HCT116 (cell line): Measurements from ENCODE around the gene PKN1. TPM values are rescaled to one million over a fixed set of nuclear protein-coding genes. Genes with fewer than 3 reads are reported as not detected.

Source experiments
- ATAC-seq: fragments of 200-7000 bp; cut with Tn5 transposase; 2 replicates; pipeline ENCODE4 v1.9.1; 2020; ENCODE audit warnings: mild to moderate bottlenecking, moderate library complexity
- BruUV-seq: library from RNA; stranded (reverse); fragments of 400-500 nt; replicated peaks from 2 replicates; lab custom pipeline; 2021; lab: Mats Ljungman, UMichigan
- CTCF ChIA-PET: fragments of 300-600 bp; sonication (Branson Sonifier 250); formaldehyde crosslinking; loops from one replicate; lab custom pipeline; 2021; ENCODE audit warnings: antibody characterized with exemption; lab: Charles Lee
- POLR2A ChIA-PET: fragments of 300-600, 350-600 bp; sonication (Branson Sonifier 250); formaldehyde crosslinking; loops from one replicate; lab custom pipeline; 2021; ENCODE audit warnings: antibody characterized with exemption; lab: Charles Lee
- RAD21 ChIA-PET, 2 experiments: fragments of 300-600 bp; sonication (Branson Sonifier 250); formaldehyde crosslinking; loops; one replicate each; lab custom pipeline; 2023; ENCODE audit warnings: low total read pairs in 2 of 2; ENCODE audit not compliant: uncharacterized antibody in 2 of 2, unreplicated experiment in 2 of 2, low non-redundant PET in 1 of 2; lab: Charles Lee
- DNase-seq: peaks from one replicate; pipeline ENCODE4 v3.0.0-alpha.2; 2010; ENCODE audit warnings: low read depth, low spot score
- H2AFZ ChIP-seq: fragments of 200-600 bp; shearing (Covaris generic), sonication (generic); 2 replicates; pipeline ENCODE4 v1.6.1; 2017; ENCODE audit warnings: low read depth, mixed run types, mixed read lengths, antibody characterized with exemption, low read length; ENCODE audit not compliant: poor library complexity, severe bottlenecking
- H3K27ac ChIP-seq: 2 replicates; pipeline ENCODE4 v1.5.1; 2012; ENCODE audit warnings: low read depth, low read length
- H3K27me3 ChIP-seq: fragments of 200-600 bp; sonication (generic); 2 replicates; pipeline ENCODE4 v1.6.1; 2016; ENCODE audit warnings: mixed run types, low read length, mixed read lengths; ENCODE audit not compliant: insufficient read depth
- H3K36me3 ChIP-seq, 2 experiments: fragments of 200-500 bp in 1 of 2; fragments of 200-600 bp in 1 of 2; sonication (Bioruptor generic) in 1 of 2; sonication (generic) in 1 of 2; 2 replicates each; pipeline versions ENCODE4 v1.5.1 to v1.6.1; 2014 to 2016; ENCODE audit warnings: low read length in 2 of 2, inconsistent platforms in 1 of 2, mixed read lengths in 1 of 2, mixed run types in 1 of 2; ENCODE audit not compliant: insufficient read depth in 2 of 2, control insufficient read depth in 1 of 2
- H3K4me1 ChIP-seq, 2 experiments: fragments of 200-600 bp in 1 of 2; sonication (generic) in 1 of 2; 2 replicates each; pipeline versions ENCODE4 v1.5.1 to v1.6.1; 2012 to 2017; ENCODE audit warnings: low read length in 2 of 2, inconsistent platforms in 1 of 2, mild to moderate bottlenecking in 1 of 2, mixed read lengths in 1 of 2, mixed run types in 1 of 2, moderate library complexity in 1 of 2; ENCODE audit not compliant: insufficient read depth in 2 of 2, control insufficient read depth in 1 of 2
- H3K4me2 ChIP-seq: fragments of 200-600 bp; sonication (generic); 2 replicates; pipeline ENCODE4 v1.6.1; 2017; ENCODE audit warnings: mixed run types, low read length, mixed read lengths
- H3K4me3 ChIP-seq, 2 experiments: fragments of 200-600 bp in 1 of 2; sonication (generic) in 1 of 2; replicated peaks in 1 of 2; 2 replicates each; pipeline ENCODE4 v1.5.1; 2011 to 2016; ENCODE audit warnings: low read length in 2 of 2, control low read depth in 1 of 2, low read depth in 1 of 2, mild to moderate bottlenecking in 1 of 2, mixed read lengths in 1 of 2, mixed run types in 1 of 2
- H3K79me2 ChIP-seq: fragments of 200-600 bp; sonication (generic); 2 replicates; pipeline ENCODE4 v1.6.1; 2017; ENCODE audit warnings: mild to moderate bottlenecking, mixed run types, low read length, moderate library complexity, mixed read lengths; ENCODE audit not compliant: insufficient read depth
- H3K9ac ChIP-seq: fragments of 200-600 bp; sonication (generic); 2 replicates; pipeline ENCODE4 v1.6.1; 2016; ENCODE audit warnings: low read length, mixed read lengths
- H3K9me2 ChIP-seq: fragments of 200-600 bp; sonication (generic), shearing (Covaris generic); 2 replicates; pipeline ENCODE4 v1.6.1; 2017; ENCODE audit warnings: mixed run types, mild to moderate bottlenecking, moderate library complexity; ENCODE audit not compliant: insufficient read depth
- H3K9me3 ChIP-seq, 2 experiments: fragments of 200-500 bp in 1 of 2; fragments of 200-600 bp in 1 of 2; sonication (Bioruptor generic) in 1 of 2; sonication (generic) in 1 of 2; 2 replicates each; pipeline ENCODE4 v1.6.1; 2014 to 2017; ENCODE audit warnings: low read length in 2 of 2, mixed read lengths in 2 of 2, inconsistent platforms in 1 of 2, low read depth in 1 of 2, mild to moderate bottlenecking in 1 of 2, mixed run types in 1 of 2, moderate library complexity in 1 of 2; ENCODE audit not compliant: control insufficient read depth in 1 of 2, insufficient read depth in 1 of 2
- H4K20me1 ChIP-seq: fragments of 200-600 bp; sonication (generic), shearing (Covaris generic); 2 replicates; pipeline ENCODE4 v1.6.1; 2017; ENCODE audit warnings: mixed run types, mild to moderate bottlenecking, moderate library complexity; ENCODE audit not compliant: insufficient read depth
- CEBPB ChIP-seq: IDR thresholded peaks from 2 replicates; pipeline ENCODE4 v1.6.1; 2012; ENCODE audit warnings: low read depth
- EZH2phosphoT487 ChIP-seq: fragments of 200-600 bp; IDR thresholded peaks from 2 replicates; pipeline ENCODE4 v1.6.1; 2018; ENCODE audit warnings: antibody characterized with exemption, borderline replicate concordance
- ZFX ChIP-seq: fragments of 450-650 bp; IDR thresholded peaks from 2 replicates; pipeline ENCODE4 v1.6.1; 2017
- intact Hi-C: fragments of 100-400 bp; cut with micrococcal nuclease; formaldehyde crosslinking; loops from 2 replicates; pipeline ENCODE4 v1.10.0; 2022
- total RNA-seq: library from RNA; stranded (reverse); gene quantifications from one replicate; pipeline ENCODE4 v1.2.1, GENCODE V29; 2021; ENCODE audit not compliant: unreplicated experiment

PKN1 gene
- total RNA-seq, 1 experiment from 2014 or later, result 248 TPM

- no peaks in the 10 kb centered on the region for H3K9me2 ChIP-seq
- ATAC-seq, result no peak
- H3K4me3 ChIP-seq, result peak overlapping the region in 1 of 2 experiments; percentile 24; a peak in 2 of 4 replicates
- H3K27ac ChIP-seq, result peak overlapping the region; percentile 51
- peaks cover 23% of the 10 kb centered on the region; the same call in 1 of the 2 replicates for H4K20me1 ChIP-seq
- no peak for DNase-seq
- peak overlapping the region; percentile 41 for H3K9ac ChIP-seq
- no peak for TF ChIP-seq CEBPB
- no peak overlapping the region for H2AFZ ChIP-seq
- RAD21 ChIA-PET, result no interaction called here
- H3K79me2 ChIP-seq, result peaks cover 24% of the 10 kb centered on the region
- CTCF ChIA-PET, result no interaction called here
- no peaks in the 10 kb centered on the region for H3K9me3 ChIP-seq
- H3K36me3 ChIP-seq, result peaks cover 6 to 19% of the 10 kb centered on the region in 2 experiments; a peak in 3 of 4 replicates
- intact Hi-C loops, result no loop called here
- BruUV-seq, result no TSS peak
- POLR2A ChIA-PET, result interaction anchor here (0.6 to 8.7 kb wide), 5 partner anchors 8 to 263 kb away, joined by 3 to 112 read pairs (median 6); partner anchors contain the start of genes DNAJB1 and GIPC1
- peaks cover 64 to 96% of the 10 kb centered on the region in 2 experiments for H3K4me1 ChIP-seq
- peak overlapping the region; percentile 76 for H3K4me2 ChIP-seq
- H3K27me3 ChIP-seq, result no peaks in the 10 kb centered on the region
Measured at GRCh38 chr19:14511229-14511593, 78.1 kb downstream of the PKN1 start.

GRCh38 chr19:14512406-14512961, 79.4 kb downstream of the PKN1 start:
- peaks cover 7 to 30% of the 10 kb centered on the region in 2 experiments; a peak in 3 of 4 replicates for H3K36me3 ChIP-seq
- DNase-seq, result no peak
- no peak overlapping the region for H3K4me3 ChIP-seq
- H3K4me2 ChIP-seq, result no peak overlapping the region
- peaks cover 36% of the 10 kb centered on the region; the same call in 1 of the 2 replicates for H4K20me1 ChIP-seq
- ChIA-PET POLR2A (interaction anchor here (1.0 to 2.3 kb wide), 4 partner anchors 8 to 265 kb away, joined by 3 to 11 read pairs (median 4); partner anchors contain the start of gene GIPC1), RAD21 (no interaction called here), CTCF (no interaction called here)
- H3K79me2 ChIP-seq, result peaks cover 37% of the 10 kb centered on the region
- intact Hi-C loops, result no loop called here
- peaks cover 59 to 93% of the 10 kb centered on the region in 2 experiments for H3K4me1 ChIP-seq
- no TSS peak for BruUV-seq
- no peaks in the 10 kb centered on the region for H3K9me3 ChIP-seq
- H3K27ac ChIP-seq, result 0 out of 2 replicates have a peak overlapping the region, but pooled peaks have one; percentile 21
- no peaks in the 10 kb centered on the region for H3K27me3 ChIP-seq
- no peak overlapping the region for H2AFZ ChIP-seq
- no peak for ATAC-seq
- H3K9ac ChIP-seq, result no peak overlapping the region
- TF ChIP-seq ZFX, result no peak
- no peak for TF ChIP-seq EZH2phosphoT487
- H3K9me2 ChIP-seq, result no peaks in the 10 kb centered on the region
